Daoy (cell line): Measurements from ENCODE around the gene CD81. TPM values are rescaled to one million over a fixed set of nuclear protein-coding genes. Genes with fewer than 3 reads are reported as not detected.

Experiments
- DNase-seq: peaks from one replicate; pipeline ENCODE4 v3.0.0-alpha.2; 2015; ENCODE audit warnings: low read depth
- total RNA-seq: library from RNA; depleted of rRNA; stranded (reverse); fragments of >200 nt; shearing (Covaris generic); gene quantifications from 2 replicates; pipeline ENCODE4 v1.2.3, GENCODE V29; 2014; rRNA removed

The CD81 gene
- total RNA-seq, 1 experiment from 2014 or later: 67.5 TPM

GRCh38 chr11:2434506-2435255, 57.6 kb downstream of the CD81 start:
- no peak for DNase-seq

GRCh38 chr11:2435288-2436012, 58.3 kb downstream of the CD81 start:
- DNase-seq: no peak

- no peak for DNase-seq
Observed at GRCh38 chr11:2436013-2436520, 59.0 kb downstream of the CD81 start.

- no peak for DNase-seq
Observed at GRCh38 chr11:2436521-2437031, 59.5 kb downstream of the CD81 start.

GRCh38 chr11:2437516-2437915, 60.4 kb downstream of the CD81 start:
- DNase-seq: no peak

- no peak for DNase-seq
Observed at GRCh38 chr11:2439820-2440219, 62.7 kb downstream of the CD81 start.

- no peak for DNase-seq
Observed at GRCh38 chr11:2440646-2441045, 63.5 kb downstream of the CD81 start.

GRCh38 chr11:2441171-2441570, 64.1 kb downstream of the CD81 start:
- no peak for DNase-seq

- no peak for DNase-seq
Observed at GRCh38 chr11:2442589-2442988, 65.5 kb downstream of the CD81 start.

GRCh38 chr11:2443406-2443805, 66.3 kb downstream of the CD81 start:
- no peak for DNase-seq

- DNase-seq: no peak
Observed at GRCh38 chr11:2443881-2444820, 67.0 kb downstream of the CD81 start, which contains the start of gene TRPM5. TRPM5 (minus strand) TSS chr11:2444514; CDS start chr11:2423036, 21,478 bp downstream.

GRCh38 chr11:2444821-2445745, 68.0 kb downstream of the CD81 start, which contains the start of gene KCNQ1:
KCNQ1 (plus strand) TSS chr11:2445008; CDS start chr11:2445099, 91 bp downstream.
- peak; percentile 54 for DNase-seq

GRCh38 chr11:2445746-2446551, 68.8 kb downstream of the CD81 start:
- no peak for DNase-seq

GRCh38 chr11:2446590-2447252, 69.6 kb downstream of the CD81 start:
- no peak for DNase-seq

Other genes starting within 250 kb of the CD81 start
- gene IGF2, start 237.9 kb upstream of the CD81 start, total RNA-seq: 0.29 and 0.45 TPM in 2 replicates
- gene INS, start 216.1 kb upstream of the CD81 start, total RNA-seq: not detected in 2 replicates
- gene TH, start 205.5 kb upstream of the CD81 start, total RNA-seq: not detected in 2 replicates
- gene ASCL2, start 106.7 kb upstream of the CD81 start, total RNA-seq: not detected in 2 replicates
- gene C11orf21, start 75.4 kb upstream of the CD81 start, total RNA-seq: 0.11 and 0.57 TPM in 2 replicates
- not detected in 2 replicates for gene TSPAN32, start 75.3 kb upstream of the CD81 start, total RNA-seq
- gene TSSC4, start 23.4 kb downstream of the CD81 start, total RNA-seq: 50.1 and 73.7 TPM in 2 replicates
- 0.11 TPM in 1 of 2 replicates, not detected in the other for gene TRPM5, start 67.2 kb downstream of the CD81 start, total RNA-seq
- gene KCNQ1, start 67.7 kb downstream of the CD81 start, total RNA-seq: 0.36 TPM in 1 of 2 replicates, not detected in the other